ENCODE results near the gene FBXO15. TPM values are rescaled to one million over a fixed set of nuclear protein-coding genes. Genes with fewer than 3 reads are reported as not detected.

FBXO15 gene
- total RNA-seq, 2 donors from 2014 or later = 1.3 to 3.0 TPM

- no peak for DNase-seq
- Mint-ChIP-seq H3K27ac (no peak overlapping the region), H3K27me3 (ENCODE audit: insufficient read depth) (peaks cover 11% of the 10 kb centered on the region), H3K4me1 (no peaks in the 10 kb centered on the region), H3K4me3 (no peak overlapping the region), H3K9me3 (no peaks in the 10 kb centered on the region), H3K36me3 (ENCODE audit: low read depth) (no peaks in the 10 kb centered on the region)
- no peak overlapping the region for H3K4me3 ChIP-seq (ENCODE audit: low read length)
- no peak for TF ChIP-seq CTCF (conservative IDR thresholded peaks at IDR 0.05)
- no peaks in the 10 kb centered on the region for H3K4me1 ChIP-seq (ENCODE audit: control insufficient read depth, insufficient read depth, low read length)
- H3K27ac ChIP-seq (ENCODE audit: low read depth, low read length) = no peak overlapping the region
- WGBS, 2 experiments (ENCODE audit: insufficient coverage in 1 of 2, insufficient read length in 1 of 2) = 88 to 92% methylated on average over 5 to 12 of the region's 12 CpGs
- no peaks in the 10 kb centered on the region for H3K9me3 ChIP-seq (ENCODE audit: control insufficient read depth, low read length)
- H3K36me3 ChIP-seq (ENCODE audit: control insufficient read depth, insufficient read depth, low read length) = no peaks in the 10 kb centered on the region
- H3K9ac ChIP-seq (ENCODE audit: extremely low read depth, low read length, poor library complexity, severe bottlenecking) = no peak overlapping the region
- peaks cover 8% of the 10 kb centered on the region for H3K27me3 ChIP-seq (ENCODE audit: control insufficient read depth, insufficient read depth, low read length, poor library complexity, severe bottlenecking)
Observed at GRCh38 chr18:74137920-74138538, 9.6 kb downstream of the FBXO15 start.

- H3K4me3 Mint-ChIP-seq = no peak overlapping the region
- Histone ChIP-seq H3K9ac (ENCODE audit: extremely low read depth, low read length, poor library complexity, severe bottlenecking) (no peak overlapping the region), H3K36me3 (ENCODE audit: control insufficient read depth, insufficient read depth, low read length) (no peaks in the 10 kb centered on the region), H3K27me3 (ENCODE audit: control insufficient read depth, insufficient read depth, low read length, poor library complexity, severe bottlenecking) (no peaks in the 10 kb centered on the region), H3K4me1 (ENCODE audit: control insufficient read depth, insufficient read depth, low read length) (no peaks in the 10 kb centered on the region), H3K27ac (ENCODE audit: low read depth, low read length) (no peak overlapping the region), H3K9me3 (ENCODE audit: control insufficient read depth, low read length) (no peaks in the 10 kb centered on the region), H3K4me3 (ENCODE audit: low read length) (no peak overlapping the region)
- no peak for TF ChIP-seq CTCF (conservative IDR thresholded peaks at IDR 0.05)
- no peaks in the 10 kb centered on the region for H3K4me1 Mint-ChIP-seq
- H3K27ac Mint-ChIP-seq = no peak overlapping the region
- H3K36me3 Mint-ChIP-seq (ENCODE audit: low read depth) = no peaks in the 10 kb centered on the region
- no peak for DNase-seq
- 91% methylated on average over 3 of the region's 3 CpGs; no CpG with 5 or more reads in 1 of the 2 experiments for WGBS, 2 experiments (ENCODE audit: insufficient coverage in 1 of 2, insufficient read length in 1 of 2)
- H3K9me3 Mint-ChIP-seq = no peaks in the 10 kb centered on the region
- H3K27me3 Mint-ChIP-seq (ENCODE audit: insufficient read depth) = no peaks in the 10 kb centered on the region
Observed at GRCh38 chr18:74132201-74132600, 15.4 kb downstream of the FBXO15 start.

GRCh38 chr18:74131124-74131523 lies 16.5 kb downstream of the FBXO15 start:
- Mint-ChIP-seq H3K36me3 (ENCODE audit: low read depth) (no peaks in the 10 kb centered on the region), H3K27ac (no peak overlapping the region), H3K4me3 (no peak overlapping the region), H3K27me3 (ENCODE audit: insufficient read depth) (no peaks in the 10 kb centered on the region), H3K9me3 (no peaks in the 10 kb centered on the region), H3K4me1 (no peaks in the 10 kb centered on the region)
- no peak overlapping the region for H3K9ac ChIP-seq (ENCODE audit: extremely low read depth, low read length, poor library complexity, severe bottlenecking)
- no peaks in the 10 kb centered on the region for H3K27me3 ChIP-seq (ENCODE audit: control insufficient read depth, insufficient read depth, low read length, poor library complexity, severe bottlenecking)
- TF ChIP-seq CTCF (conservative IDR thresholded peaks at IDR 0.05) = no peak
- H3K9me3 ChIP-seq (ENCODE audit: control insufficient read depth, low read length) = no peaks in the 10 kb centered on the region
- 67% methylated on average over 2 of the region's 3 CpGs; no CpG with 5 or more reads in 1 of the 2 experiments for WGBS, 2 experiments (ENCODE audit: insufficient coverage in 1 of 2, insufficient read length in 1 of 2)
- no peak overlapping the region for H3K27ac ChIP-seq (ENCODE audit: low read depth, low read length)
- no peaks in the 10 kb centered on the region for H3K4me1 ChIP-seq (ENCODE audit: control insufficient read depth, insufficient read depth, low read length)
- no peaks in the 10 kb centered on the region for H3K36me3 ChIP-seq (ENCODE audit: control insufficient read depth, insufficient read depth, low read length)
- H3K4me3 ChIP-seq (ENCODE audit: low read length) = no peak overlapping the region
- no peak for DNase-seq
